Uterus (tissue), 2 donors: Measurements from ENCODE around the gene KIAA1328.

ENCODE experiments used
- CTCF ChIP-seq, 4 experiments: fragments of 200-600 bp in 2 of 4; fragments of 450-650 bp in 2 of 4; sonication (generic) in 2 of 4; IDR thresholded peaks; one replicate each; pipeline ENCODE4 v1.5.1; 2016 to 2019; ENCODE audit warnings: antibody characterized with exemption in 4 of 4, mild to moderate bottlenecking in 2 of 4, moderate library complexity in 1 of 4
- POLR2A ChIP-seq, 2 donors: fragments of 450-650 bp; IDR thresholded peaks; one replicate each; pipeline ENCODE4 v1.6.1; 2016; ENCODE audit warnings: antibody characterized with exemption in 2 of 2, mild to moderate bottlenecking in 1 of 2, moderate library complexity in 1 of 2

- TF ChIP-seq POLR2A (IDR thresholded peaks at IDR 0.05): no peak
- TF ChIP-seq CTCF (IDR thresholded peaks at IDR 0.05): no peak
Observed at GRCh38 chr18:36912887-36913286, 84.0 kb downstream of the KIAA1328 start.
